Measurements from ENCODE around the gene NOTCH3. TPM values are rescaled to one million over a fixed set of nuclear protein-coding genes. Genes with fewer than 3 reads are reported as not detected.

Gene NOTCH3
- total RNA-seq, 1 experiment from 2014 or later = 39.4 TPM

- Histone ChIP-seq H3K9me3 (ENCODE audit: control insufficient read depth in 1 of 2, insufficient read depth in 1 of 2, low read depth in 1 of 2, low read length in 2 of 2) (no peaks in the 10 kb centered on the region), H3K9me2 (ENCODE audit: insufficient read depth) (no peaks in the 10 kb centered on the region), H3K4me2 (ENCODE audit: low read length) (peak overlapping the region; percentile 15; the same call in 1 of the 2 replicates), H3K4me1 (ENCODE audit: control insufficient read depth in 1 of 2, insufficient read depth in 2 of 2, low read length in 2 of 2) (peaks cover 10 to 18% of the 10 kb centered on the region in 2 experiments; a peak in 3 of 4 replicates), H3K27me3 (ENCODE audit: insufficient read depth, low read length) (no peaks in the 10 kb centered on the region), H3K9ac (ENCODE audit: low read length) (no peak overlapping the region), H3K79me2 (ENCODE audit: insufficient read depth, low read length) (peaks cover 5% of the 10 kb centered on the region; the same call in 1 of the 2 replicates), H2AFZ (ENCODE audit: low read depth, low read length, poor library complexity, severe bottlenecking) (peak overlapping the region; percentile 28), H3K27ac (ENCODE audit: low read depth, low read length) (no peak overlapping the region), H3K4me3 (replicated peaks in 1 of 2; ENCODE audit: low read depth in 1 of 2, low read length in 2 of 2) (no peak overlapping the region), H3K36me3 (ENCODE audit: control insufficient read depth in 1 of 2, insufficient read depth in 2 of 2, low read length in 2 of 2) (no peaks in the 10 kb centered on the region), H4K20me1 (ENCODE audit: insufficient read depth) (no peaks in the 10 kb centered on the region)
- ChIA-PET CTCF (no interaction called here), POLR2A (no interaction called here), RAD21 (ENCODE audit: low non-redundant PET in 1 of 2, low total read pairs in 2 of 2, uncharacterized antibody in 2 of 2, unreplicated experiment in 2 of 2) (no interaction called here)
- no TSS peak for BruUV-seq (replicated peaks)
- intact Hi-C loops (cut with micrococcal nuclease) = no loop called here
- ATAC-seq (no peak), DNase-seq (ENCODE audit: low read depth, low spot score) (peak; percentile 16)
- TF ChIP-seq TCF7L2 (IDR thresholded peaks at IDR 0.05; ENCODE audit: borderline replicate concordance, extremely low read depth, insufficient read depth, insufficient read length) = peak; percentile 51
- peak; percentile 48; the same call in 1 of the 2 replicates for TF ChIP-seq FOSL1 (IDR thresholded peaks at IDR 0.05; ENCODE audit: low read depth)
- TF ChIP-seq JUND (IDR thresholded peaks at IDR 0.05) = 0 out of 2 replicates have a peak, but pooled peaks have one; percentile 34
- no peak for TF ChIP-seq SIN3A (IDR thresholded peaks at IDR 0.05; ENCODE audit: low read depth)
- TF ChIP-seq CTCF (IDR thresholded peaks at IDR 0.05 in 2 of 3, conservative IDR thresholded peaks at IDR 0.05 in 1 of 3; ENCODE audit: borderline replicate concordance in 1 of 3, insufficient read depth in 1 of 3, low read depth in 2 of 3, low read length in 2 of 3) = no peak
These were observed 70.8 kb downstream of the NOTCH3 start for GRCh38 chr19:15129856-15130585.

- Histone ChIP-seq H2AFZ (ENCODE audit: low read depth, low read length, poor library complexity, severe bottlenecking) (no peak overlapping the region), H3K27ac (ENCODE audit: low read depth, low read length) (no peak overlapping the region), H4K20me1 (ENCODE audit: insufficient read depth) (no peaks in the 10 kb centered on the region), H3K9me2 (ENCODE audit: insufficient read depth) (no peaks in the 10 kb centered on the region), H3K4me1 (ENCODE audit: control insufficient read depth in 1 of 2, insufficient read depth in 2 of 2, low read length in 2 of 2) (peaks cover 12 to 30% of the 10 kb centered on the region in 2 experiments; a peak in 3 of 4 replicates), H3K4me3 (replicated peaks in 1 of 2; ENCODE audit: low read depth in 1 of 2, low read length in 2 of 2) (no peak overlapping the region), H3K9me3 (ENCODE audit: control insufficient read depth in 1 of 2, insufficient read depth in 1 of 2, low read depth in 1 of 2, low read length in 2 of 2) (no peaks in the 10 kb centered on the region), H3K4me2 (ENCODE audit: low read length) (no peak overlapping the region), H3K36me3 (ENCODE audit: control insufficient read depth in 1 of 2, insufficient read depth in 2 of 2, low read length in 2 of 2) (no peaks in the 10 kb centered on the region), H3K79me2 (ENCODE audit: insufficient read depth, low read length) (peaks cover 22% of the 10 kb centered on the region), H3K27me3 (ENCODE audit: insufficient read depth, low read length) (no peaks in the 10 kb centered on the region), H3K9ac (ENCODE audit: low read length) (no peak overlapping the region)
- CTCF ChIA-PET = no interaction called here
- no TSS peak for BruUV-seq (replicated peaks)
- intact Hi-C loops (cut with micrococcal nuclease) = no loop called here
- DNase-seq (ENCODE audit: low read depth, low spot score) (no peak), ATAC-seq (no peak)
- TF ChIP-seq MAX (IDR thresholded peaks at IDR 0.05) = no peak
- no peak for TF ChIP-seq SP1 (IDR thresholded peaks at IDR 0.05; ENCODE audit: low read depth)
- TF ChIP-seq TCF7L2 (IDR thresholded peaks at IDR 0.05; ENCODE audit: borderline replicate concordance, extremely low read depth, insufficient read depth, insufficient read length) = no peak
- RAD21 ChIA-PET (ENCODE audit: low non-redundant PET in 1 of 2, low total read pairs in 2 of 2, uncharacterized antibody in 2 of 2, unreplicated experiment in 2 of 2) = no interaction called here
- POLR2A ChIA-PET = no interaction called here
These were observed 72.5 kb downstream of the NOTCH3 start for GRCh38 chr19:15128162-15128770.
